Effector memory CD4-positive, alpha-beta T cell (primary cell): ENCODE measurements around the gene IL15.

ENCODE experiments used
- DNase-seq, 3 donors: peaks; one replicate each; pipeline ENCODE4 v3.0.0-alpha.2; 2020
- H3K27ac ChIP-seq: 2 replicates; pipeline ENCODE4 v1.7.0; 2013; ENCODE audit warnings: mild to moderate bottlenecking, low read length, moderate library complexity; ENCODE audit not compliant: insufficient read depth, poor library complexity, severe bottlenecking
- H3K27me3 ChIP-seq: replicated peaks from 2 replicates; pipeline ENCODE4 v1.7.0; 2013; ENCODE audit warnings: mild to moderate bottlenecking, low read length; ENCODE audit not compliant: insufficient read depth, control insufficient read depth, poor library complexity, severe bottlenecking
- H3K36me3 ChIP-seq: 2 replicates; pipeline ENCODE4 v1.7.0; 2013; ENCODE audit warnings: mild to moderate bottlenecking, low read length, moderate library complexity; ENCODE audit not compliant: control insufficient read depth, insufficient read depth
- H3K4me1 ChIP-seq: 2 replicates; pipeline ENCODE4 v1.7.0; 2013; ENCODE audit warnings: low read length, mild to moderate bottlenecking; ENCODE audit not compliant: control insufficient read depth, insufficient read depth, poor library complexity, severe bottlenecking
- H3K4me3 ChIP-seq: 2 replicates; pipeline ENCODE4 v1.7.0; 2013; ENCODE audit warnings: low read length, low read depth, mild to moderate bottlenecking; ENCODE audit not compliant: insufficient read depth, poor library complexity, severe bottlenecking
- H3K9me3 ChIP-seq: 2 replicates; pipeline ENCODE4 v1.7.0; 2013; ENCODE audit warnings: mild to moderate bottlenecking, low read length, moderate library complexity; ENCODE audit not compliant: control insufficient read depth

The IL15 gene

GRCh38 chr4:141643557-141643956, 7.2 kb downstream of the IL15 start:
- no peaks in the 10 kb centered on the region for H3K9me3 ChIP-seq
- H3K36me3 ChIP-seq: no peaks in the 10 kb centered on the region
- H3K4me1 ChIP-seq: no peaks in the 10 kb centered on the region
- no peak for DNase-seq
- no peak overlapping the region for H3K27ac ChIP-seq
- no peaks in the 10 kb centered on the region for H3K27me3 ChIP-seq
- no peak overlapping the region for H3K4me3 ChIP-seq

GRCh38 chr4:141645611-141646340, 9.4 kb downstream of the IL15 start:
- H3K4me3 ChIP-seq: no peak overlapping the region
- no peak for DNase-seq
- H3K9me3 ChIP-seq: no peaks in the 10 kb centered on the region
- H3K27ac ChIP-seq: no peak overlapping the region
- no peaks in the 10 kb centered on the region for H3K36me3 ChIP-seq
- H3K4me1 ChIP-seq: no peaks in the 10 kb centered on the region
- no peaks in the 10 kb centered on the region for H3K27me3 ChIP-seq

- Histone ChIP-seq H3K36me3 (no peaks in the 10 kb centered on the region), H3K4me1 (no peaks in the 10 kb centered on the region), H3K27me3 (no peaks in the 10 kb centered on the region), H3K4me3 (no peak overlapping the region), H3K9me3 (no peaks in the 10 kb centered on the region), H3K27ac (no peak overlapping the region)
- DNase-seq: no peak
Measured at GRCh38 chr4:141646969-141647368, 10.6 kb downstream of the IL15 start.

GRCh38 chr4:141647966-141648365, 11.6 kb downstream of the IL15 start:
- H3K9me3 ChIP-seq: no peaks in the 10 kb centered on the region
- no peaks in the 10 kb centered on the region for H3K36me3 ChIP-seq
- H3K27me3 ChIP-seq: no peaks in the 10 kb centered on the region
- H3K27ac ChIP-seq: no peak overlapping the region
- DNase-seq: no peak
- H3K4me1 ChIP-seq: no peaks in the 10 kb centered on the region
- H3K4me3 ChIP-seq: no peak overlapping the region

GRCh38 chr4:141652161-141652778, 15.9 kb downstream of the IL15 start:
- Histone ChIP-seq H3K9me3 (no peaks in the 10 kb centered on the region), H3K4me3 (no peak overlapping the region), H3K27me3 (no peaks in the 10 kb centered on the region), H3K27ac (no peak overlapping the region), H3K4me1 (no peaks in the 10 kb centered on the region), H3K36me3 (no peaks in the 10 kb centered on the region)
- no peak for DNase-seq

- Histone ChIP-seq H3K36me3 (no peaks in the 10 kb centered on the region), H3K4me1 (no peaks in the 10 kb centered on the region), H3K4me3 (no peak overlapping the region), H3K9me3 (no peaks in the 10 kb centered on the region), H3K27ac (no peak overlapping the region), H3K27me3 (no peaks in the 10 kb centered on the region)
- DNase-seq: no peak
Measured at GRCh38 chr4:141654098-141654497, 17.7 kb downstream of the IL15 start.

GRCh38 chr4:141656031-141656430, 19.6 kb downstream of the IL15 start:
- Histone ChIP-seq H3K36me3 (no peaks in the 10 kb centered on the region), H3K9me3 (no peaks in the 10 kb centered on the region), H3K4me3 (no peak overlapping the region), H3K27ac (no peak overlapping the region), H3K4me1 (no peaks in the 10 kb centered on the region), H3K27me3 (no peaks in the 10 kb centered on the region)
- no peak for DNase-seq

- Histone ChIP-seq H3K9me3 (no peaks in the 10 kb centered on the region), H3K27ac (no peak overlapping the region), H3K4me3 (no peak overlapping the region), H3K36me3 (no peaks in the 10 kb centered on the region), H3K27me3 (no peaks in the 10 kb centered on the region), H3K4me1 (no peaks in the 10 kb centered on the region)
- no peak for DNase-seq
Measured at GRCh38 chr4:141657550-141658250, 21.3 kb downstream of the IL15 start.

- no peaks in the 10 kb centered on the region for H3K36me3 ChIP-seq
- no peak overlapping the region for H3K27ac ChIP-seq
- H3K4me1 ChIP-seq: no peaks in the 10 kb centered on the region
- no peak overlapping the region for H3K4me3 ChIP-seq
- H3K9me3 ChIP-seq: no peaks in the 10 kb centered on the region
- H3K27me3 ChIP-seq: no peaks in the 10 kb centered on the region
- no peak for DNase-seq
Measured at GRCh38 chr4:141658309-141658708, 21.9 kb downstream of the IL15 start.

GRCh38 chr4:141659539-141659938, 23.2 kb downstream of the IL15 start:
- no peaks in the 10 kb centered on the region for H3K4me1 ChIP-seq
- no peak for DNase-seq
- H3K27ac ChIP-seq: no peak overlapping the region
- no peak overlapping the region for H3K4me3 ChIP-seq
- no peaks in the 10 kb centered on the region for H3K27me3 ChIP-seq
- no peaks in the 10 kb centered on the region for H3K9me3 ChIP-seq
- H3K36me3 ChIP-seq: no peaks in the 10 kb centered on the region
